GM03348 (cell line): Measurements from ENCODE around the gene FAM20C.

Source experiments
- DNase-seq: peaks from one replicate; pipeline ENCODE4 v3.0.0; 2012; ENCODE audit warnings: low spot score

The FAM20C gene

DNA sequence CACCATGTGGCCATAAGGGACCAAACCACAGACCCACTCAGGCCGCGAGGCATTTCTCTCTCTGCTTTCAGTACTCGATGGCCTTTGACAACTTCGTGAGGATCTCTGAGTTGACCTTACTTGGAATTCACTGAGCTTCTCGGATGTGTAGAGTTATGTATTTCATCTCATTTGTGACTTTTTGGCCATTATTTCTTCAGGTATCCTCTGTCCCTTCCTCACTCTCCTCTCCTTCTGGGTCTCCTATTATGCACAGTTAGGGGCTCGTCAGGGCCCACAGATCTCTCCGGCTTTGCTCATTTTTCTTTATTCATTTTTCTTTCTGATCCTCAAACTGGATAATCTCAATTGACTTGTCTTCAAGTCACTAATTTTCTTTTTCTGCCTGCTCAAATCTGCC is 81.0 kb downstream of the FAM20C start:
- no peak for DNase-seq

GRCh38 chr7:274266-274665 is 81.9 kb downstream of the FAM20C start:
- no peak for DNase-seq

- DNase-seq: no peak
Measured at GRCh38 chr7:276230-276835, 84.0 kb downstream of the FAM20C start.

DNA sequence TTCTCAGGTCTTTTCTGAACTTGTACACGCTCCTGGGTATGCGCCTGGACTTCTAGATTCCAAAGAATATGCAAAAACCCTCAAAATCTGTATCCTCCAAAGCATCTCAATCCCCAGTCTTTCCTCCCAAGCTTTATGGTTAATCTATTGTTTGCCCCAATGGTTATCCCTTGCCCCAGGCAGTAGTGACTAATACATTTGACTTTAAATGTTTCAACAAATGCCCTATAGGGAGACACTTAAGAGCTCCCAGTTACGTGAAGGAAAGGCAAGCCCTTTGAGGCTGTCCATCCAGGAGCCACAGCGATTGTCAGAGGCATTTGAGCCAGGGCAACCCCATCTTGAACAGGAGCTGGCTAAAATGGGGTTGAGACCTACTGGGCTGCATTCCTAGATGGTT is 84.9 kb downstream of the FAM20C start:
- DNase-seq: no peak

- no peak for DNase-seq
Measured at GRCh38 chr7:278081-278480, 85.7 kb downstream of the FAM20C start.

GRCh38 chr7:279821-280220 is 87.5 kb downstream of the FAM20C start:
- no peak for DNase-seq

DNA sequence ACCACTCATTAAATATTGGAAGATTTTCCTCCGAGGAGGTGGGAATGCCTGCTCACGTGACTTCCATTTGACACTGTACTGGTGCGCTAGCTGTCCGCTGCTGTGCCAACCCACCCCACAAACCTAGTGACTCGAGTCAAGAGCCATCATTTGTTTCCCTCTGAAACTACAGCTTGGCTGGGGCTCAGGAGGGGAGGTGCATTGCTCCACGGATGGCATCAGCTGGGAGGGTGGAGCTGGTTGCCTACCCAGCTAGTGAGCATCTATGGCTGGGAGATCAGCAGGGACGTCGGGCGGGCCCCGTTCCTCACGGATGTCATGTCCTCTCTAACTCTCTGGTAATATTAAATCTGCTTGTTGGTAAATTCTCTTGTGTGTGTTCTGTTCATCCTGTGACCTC is 88.1 kb downstream of the FAM20C start:
- DNase-seq: no peak

DNA sequence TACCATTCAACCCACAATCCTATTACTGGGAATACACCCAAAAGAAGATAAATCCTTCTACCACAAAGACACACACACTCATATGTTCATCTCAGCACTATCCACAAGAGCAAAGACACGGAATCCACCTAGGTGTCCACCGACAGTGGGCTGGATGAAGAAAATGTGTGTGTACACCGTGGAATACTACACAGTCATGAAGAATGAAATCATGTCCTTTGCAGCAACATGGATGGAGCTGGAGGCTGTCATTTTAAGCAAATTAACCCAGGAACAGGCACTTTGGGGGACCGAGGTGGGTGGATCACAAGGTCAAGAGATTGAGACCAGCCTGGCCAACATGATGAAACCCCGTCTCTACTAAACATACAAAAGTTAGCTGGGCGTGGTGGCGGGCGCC is 89.3 kb downstream of the FAM20C start:
- no peak for DNase-seq

GRCh38 chr7:282621-283020 is 90.2 kb downstream of the FAM20C start:
- DNase-seq: no peak

GRCh38 chr7:284762-285722 is 92.7 kb downstream of the FAM20C start:
- DNase-seq: no peak

DNA sequence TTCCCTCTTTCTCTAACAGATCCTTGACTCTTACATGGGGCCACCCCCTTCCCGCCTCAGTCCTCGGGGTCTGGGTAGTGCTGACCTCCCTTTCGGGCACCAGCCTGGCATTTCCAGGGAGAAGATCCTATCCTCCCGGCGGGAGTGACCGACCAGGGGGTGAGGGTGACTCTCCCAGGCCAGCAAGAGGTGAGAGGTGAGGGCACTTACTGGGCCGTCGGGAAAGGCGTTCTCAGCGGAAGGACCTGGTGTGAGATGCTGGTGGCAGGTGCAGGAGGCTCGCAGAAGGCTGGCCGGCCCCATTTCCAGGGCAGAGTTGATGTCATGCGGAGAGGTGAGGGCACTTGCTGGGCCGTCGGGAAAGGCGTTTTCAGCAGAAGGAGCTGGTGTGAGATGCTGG is 93.4 kb downstream of the FAM20C start:
- no peak for DNase-seq

DNA sequence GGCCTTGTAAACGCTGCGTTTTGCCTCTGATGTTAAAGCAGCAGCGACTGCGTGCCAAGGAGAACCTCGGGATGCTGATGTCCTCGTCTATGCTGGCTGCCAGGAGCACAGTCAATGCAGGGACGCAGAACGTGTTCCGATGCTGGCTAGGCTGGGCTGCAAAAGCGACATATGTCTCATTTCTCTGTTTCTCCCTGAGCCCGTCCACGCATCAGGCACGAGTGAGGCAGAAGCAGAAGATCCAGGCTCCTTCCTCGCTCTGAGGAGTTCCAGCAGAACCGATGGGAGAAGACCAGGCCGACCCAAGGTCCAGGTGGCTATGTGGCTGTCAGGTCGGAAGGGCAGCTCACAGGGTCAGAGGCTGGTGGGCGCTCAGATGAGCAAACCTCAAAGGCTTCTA is 93.9 kb downstream of the FAM20C start:
- no peak for DNase-seq

GRCh38 chr7:288671-289101 is 96.3 kb downstream of the FAM20C start:
- DNase-seq: no peak

- DNase-seq: no peak
Measured at GRCh38 chr7:289209-289755, 96.9 kb downstream of the FAM20C start.

GRCh38 chr7:289756-290553 is 97.6 kb downstream of the FAM20C start, which contains the start of gene FOXL3:
Gene FOXL3, plus strand, starts transcription at chr7:290170. Its CDS starts 0 bp downstream, at chr7:290170.
- no peak for DNase-seq

- DNase-seq: no peak
Measured at GRCh38 chr7:290554-291372, 98.4 kb downstream of the FAM20C start.

DNA sequence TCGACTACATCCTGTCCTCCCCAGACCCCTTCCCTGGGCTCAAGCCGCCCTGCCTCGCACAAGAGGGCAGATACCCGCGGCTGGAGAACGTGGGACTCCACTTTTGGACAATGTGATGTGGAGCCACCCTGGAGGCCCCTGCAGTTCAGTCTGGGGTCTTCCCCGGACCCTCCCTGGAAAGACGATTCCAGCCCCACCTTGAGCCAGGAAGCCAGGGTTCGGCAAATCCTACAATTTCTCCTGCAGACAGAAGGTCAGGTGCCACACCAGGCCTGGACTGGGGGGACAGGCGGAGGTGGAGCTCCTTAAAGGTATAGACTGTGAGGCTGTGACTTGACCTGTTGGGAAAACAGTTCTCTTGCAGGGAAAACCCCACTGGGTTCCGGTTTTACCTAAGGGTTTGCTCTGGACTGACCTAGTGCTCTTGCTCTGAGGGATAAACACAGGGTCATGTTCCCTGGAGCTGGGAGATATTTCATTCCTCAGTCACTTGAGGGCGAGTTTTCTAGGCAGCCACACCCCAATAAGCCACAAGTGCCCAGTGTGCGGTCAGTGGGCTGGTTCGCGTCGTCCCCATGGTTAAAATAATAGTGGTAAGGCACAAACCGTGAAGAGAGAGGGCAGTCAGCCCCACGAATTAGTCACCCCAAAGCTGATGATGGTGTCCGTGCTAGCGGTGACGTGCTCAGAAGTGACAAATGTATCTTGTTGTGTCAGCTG is 99.2 kb downstream of the FAM20C start:
- no peak for DNase-seq

GRCh38 chr7:292226-292625 is 99.9 kb downstream of the FAM20C start:
- no peak for DNase-seq

DNA sequence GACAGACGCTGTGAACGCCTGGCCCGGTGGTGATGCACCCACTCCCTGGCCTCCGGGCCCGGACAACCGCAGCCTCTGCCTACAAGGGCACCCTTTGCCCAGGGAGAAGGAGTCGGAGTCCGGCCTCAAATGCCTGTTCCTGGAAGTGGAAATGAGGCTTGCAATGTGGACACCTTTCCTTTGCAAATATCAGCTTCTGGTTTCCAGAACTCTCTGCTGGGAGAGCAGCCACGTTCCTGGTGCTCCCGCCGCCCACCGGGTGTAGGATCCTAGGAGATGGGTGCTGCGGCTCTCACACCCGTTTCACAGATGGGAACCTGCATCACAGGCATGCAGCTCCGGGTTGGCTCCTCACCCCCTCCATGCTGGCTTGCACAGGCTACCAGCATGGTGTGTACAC is 100.5 kb downstream of the FAM20C start:
- no peak for DNase-seq

DNA sequence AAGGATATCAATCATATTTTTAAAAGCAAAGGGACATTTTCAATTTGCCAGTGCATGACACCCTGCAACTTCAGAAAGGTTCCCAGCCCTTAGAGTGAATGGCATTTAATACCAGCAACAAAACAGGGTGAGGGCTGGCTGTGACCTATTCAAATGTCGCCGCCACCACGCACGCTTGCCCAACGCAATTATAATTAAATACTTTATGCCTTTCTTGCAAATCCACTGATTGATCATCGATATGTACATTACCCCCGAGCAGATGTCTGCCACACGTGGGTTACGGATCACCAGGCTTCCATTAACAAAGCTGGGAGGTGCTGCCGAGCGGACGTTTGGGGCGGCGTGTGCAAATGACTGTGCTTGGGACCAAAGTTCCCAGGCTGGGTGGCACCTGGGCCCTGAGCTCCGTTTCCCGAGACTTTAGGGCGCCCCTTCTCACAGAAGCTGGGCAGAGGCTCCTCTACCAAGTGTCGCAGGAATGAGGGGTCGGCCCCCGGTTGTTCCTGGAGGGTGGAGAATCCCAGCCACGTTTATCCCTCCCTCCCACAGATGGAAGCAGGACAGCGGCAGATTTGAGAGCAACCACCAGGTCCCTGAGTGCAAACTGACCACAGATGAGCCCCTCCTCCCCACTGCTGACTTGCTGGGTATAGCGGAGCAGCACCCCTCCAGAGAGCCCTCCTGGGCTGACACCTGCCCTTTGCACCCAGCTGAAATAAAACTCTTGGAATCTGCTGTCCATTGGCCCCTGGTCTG is 101.5 kb downstream of the FAM20C start:
- DNase-seq: no peak
